T47D (cell line): ENCODE results near the gene SMIM38.
A peak's percentile ranks its signal among the peaks of the same experiment; 100 is the strongest.

Experiments
- DNase-seq, 2 experiments: peaks; one replicate each; pipeline versions ENCODE4 v3.0.0 to v3.0.0-alpha.2; 2011 to 2012; ENCODE audit warnings: low read depth in 1 of 2, low spot score in 1 of 2
- JUND ChIP-seq: IDR thresholded peaks from 2 replicates; pipeline ENCODE4 v1.6.1; 2012; ENCODE audit warnings: low read depth
- in situ Hi-C: cut with HindIII; loops from 2 replicates; pipeline ENCODE4 v1.10.0; 2016; ENCODE audit warnings: low sequenced_read_pairs, low pct_unique_long_range_greater_than_20kb

SMIM38 gene

DNA sequence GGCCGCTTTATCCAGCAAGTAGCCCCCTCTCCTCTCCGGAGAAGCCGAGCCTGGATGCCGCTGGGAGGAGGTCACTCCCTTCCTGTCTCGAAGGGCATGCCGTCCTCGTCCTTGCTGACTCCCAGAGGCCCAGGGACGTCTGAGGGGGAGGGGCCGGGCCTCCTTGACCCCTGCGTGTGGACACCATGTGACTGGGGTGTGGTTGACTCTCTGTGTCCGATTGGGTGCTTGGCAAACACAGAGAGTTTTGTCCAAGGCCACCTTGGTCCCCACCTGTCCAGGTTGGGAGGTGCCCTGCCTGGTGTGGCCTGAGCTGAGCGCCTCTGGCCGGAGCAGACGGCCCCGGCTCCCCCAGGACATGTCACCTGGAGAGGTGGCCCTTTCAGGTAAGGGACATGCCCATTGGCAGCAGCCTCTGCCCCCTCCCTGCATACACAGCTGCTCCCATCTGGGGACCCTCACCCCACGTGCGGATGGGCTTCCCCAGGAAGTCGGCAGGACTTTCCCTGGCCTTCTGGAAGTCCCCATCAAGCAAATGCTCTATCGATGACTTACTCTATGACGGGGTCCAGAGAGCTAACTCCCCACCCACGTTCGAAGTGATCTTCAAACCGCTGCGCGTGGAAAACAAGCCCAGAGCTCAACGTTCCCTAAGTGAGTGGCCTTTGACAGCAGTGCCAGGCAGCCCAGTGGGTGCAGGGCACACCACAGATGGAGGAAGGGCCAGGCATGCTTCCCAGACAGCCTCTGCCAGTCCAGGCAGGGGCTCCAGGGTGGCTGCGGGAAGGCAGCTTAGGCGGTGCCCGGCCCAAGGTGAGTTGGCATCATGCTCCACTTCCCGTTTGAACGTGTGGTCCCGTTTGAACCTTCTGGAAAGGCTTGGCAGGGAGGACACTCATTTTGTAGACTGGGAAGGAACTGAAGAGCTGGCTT is at the start of gene SMIM38:
SMIM38 (plus strand) TSS at position 634 of the 933 bp plus-strand sequence. CDS start 1,912 bp downstream, outside the sequence.
- DNase-seq, result no peak
- TF ChIP-seq JUND, result no peak
- in situ Hi-C loops, result no loop called here

DNA sequence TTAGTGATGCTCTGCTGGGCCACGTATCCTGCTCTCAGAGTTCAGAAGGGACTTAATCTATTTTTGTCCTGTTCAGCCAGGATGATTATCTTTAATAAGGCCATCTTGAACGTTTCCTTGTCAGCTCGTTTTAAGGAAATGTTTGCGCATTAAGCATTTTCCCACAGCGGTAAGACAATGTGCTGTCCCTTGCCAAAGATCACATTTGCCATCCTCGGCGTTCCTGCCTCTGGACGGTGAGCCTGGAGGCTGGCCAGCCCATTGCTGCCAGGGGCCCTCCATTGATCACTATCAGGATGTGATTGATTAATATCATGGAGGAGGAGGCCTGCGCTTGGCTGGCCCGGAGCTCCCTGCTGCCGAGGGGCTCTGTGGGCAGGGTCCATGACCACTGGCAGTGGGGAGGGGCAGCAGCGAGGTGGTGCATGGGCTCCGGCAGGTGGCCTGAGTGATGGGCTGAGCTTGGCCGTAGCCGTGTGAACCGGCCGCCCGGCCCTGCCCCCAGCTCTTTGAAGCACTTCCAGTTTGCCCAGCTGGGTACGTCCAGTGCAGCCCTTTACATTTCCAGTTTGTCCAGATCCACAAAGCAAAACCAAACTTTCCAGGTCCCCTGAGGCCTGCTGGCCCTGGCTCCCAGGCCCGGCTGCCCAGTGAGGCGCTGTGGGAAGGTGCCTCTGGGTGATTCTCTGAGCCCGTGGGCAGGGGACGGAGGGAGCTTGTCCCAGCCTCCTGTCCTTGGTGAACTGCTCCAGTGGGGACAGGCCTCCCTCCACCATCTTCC is 49.5 kb upstream of the SMIM38 start:
- TF ChIP-seq JUND, result no peak; the same call in 1 of the 2 replicates
- in situ Hi-C loops, result loop anchor here (25.0 kb wide), 1 partner anchor 556 kb away; no protein-coding TSS in a partner anchor
- peak; percentile 89 to 100 for DNase-seq

DNA sequence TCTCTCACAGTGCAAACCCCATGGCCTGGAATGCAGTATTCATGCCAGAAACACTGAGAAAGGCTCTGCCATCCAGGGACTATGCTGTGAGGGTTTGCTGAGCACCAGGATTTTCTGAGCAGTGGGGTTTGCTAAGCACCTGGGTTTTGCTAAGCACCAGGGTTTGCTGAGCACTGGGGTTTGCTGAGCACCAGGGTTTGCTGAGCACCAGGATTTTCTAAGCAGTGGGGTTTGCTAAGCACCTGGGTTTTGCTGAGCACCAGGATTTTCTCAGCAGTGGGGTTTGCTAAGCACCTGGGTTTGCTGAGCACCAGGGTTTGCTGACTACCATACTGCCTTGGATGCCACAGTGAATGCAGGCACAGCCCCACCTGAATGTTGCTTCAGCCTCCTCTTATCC is 48.3 kb upstream of the SMIM38 start:
- no peak for TF ChIP-seq JUND
- in situ Hi-C loops, result loop anchor here (25.0 kb wide), 1 partner anchor 555 kb away; no protein-coding TSS in a partner anchor
- DNase-seq, result no peak

DNA sequence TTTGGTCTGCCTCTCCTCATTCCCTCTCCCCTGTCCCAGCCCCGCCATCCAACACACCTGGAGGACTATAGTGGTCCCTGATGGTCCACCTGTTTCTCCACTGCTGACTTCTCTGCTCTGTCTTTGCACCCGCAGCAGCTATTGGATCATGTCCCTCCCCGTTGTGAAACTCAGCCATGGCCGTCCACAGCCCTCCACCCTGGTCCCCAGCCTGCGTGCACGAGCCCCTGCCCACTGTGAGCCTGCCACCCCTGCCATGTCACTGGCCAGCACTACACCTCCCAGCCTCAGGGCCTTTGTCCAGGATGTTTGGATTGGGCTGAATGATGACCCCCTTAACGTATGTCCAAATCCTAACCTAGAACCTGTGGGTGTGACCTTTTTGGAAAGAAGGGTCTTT is 47.7 kb upstream of the SMIM38 start:
- no peak for TF ChIP-seq JUND
- in situ Hi-C loops, result loop anchor here (25.0 kb wide), 1 partner anchor 554 kb away; no protein-coding TSS in a partner anchor
- DNase-seq, result no peak

DNA sequence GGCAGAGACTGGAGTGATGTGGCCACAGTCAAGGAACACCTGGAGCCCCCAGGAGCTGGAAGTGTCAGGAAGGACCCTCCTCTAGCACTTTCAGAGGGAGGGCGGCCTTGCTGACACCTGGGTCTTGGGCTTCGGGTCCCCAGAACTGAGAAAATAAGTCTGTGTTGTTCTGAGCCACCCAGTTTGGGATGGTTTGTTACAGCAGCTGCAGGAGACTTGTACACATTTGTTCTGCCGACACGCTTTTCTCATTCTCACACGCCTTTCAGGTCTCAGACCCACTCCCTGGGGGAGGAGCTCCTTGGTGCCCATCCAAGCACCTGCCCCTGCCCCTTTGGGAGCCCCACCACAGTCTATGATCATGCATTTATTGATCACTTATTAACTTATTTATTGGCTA is 47.2 kb upstream of the SMIM38 start:
- no peak for TF ChIP-seq JUND
- in situ Hi-C loops, result loop anchor here (25.0 kb wide), 1 partner anchor 554 kb away; no protein-coding TSS in a partner anchor
- no peak for DNase-seq

DNA sequence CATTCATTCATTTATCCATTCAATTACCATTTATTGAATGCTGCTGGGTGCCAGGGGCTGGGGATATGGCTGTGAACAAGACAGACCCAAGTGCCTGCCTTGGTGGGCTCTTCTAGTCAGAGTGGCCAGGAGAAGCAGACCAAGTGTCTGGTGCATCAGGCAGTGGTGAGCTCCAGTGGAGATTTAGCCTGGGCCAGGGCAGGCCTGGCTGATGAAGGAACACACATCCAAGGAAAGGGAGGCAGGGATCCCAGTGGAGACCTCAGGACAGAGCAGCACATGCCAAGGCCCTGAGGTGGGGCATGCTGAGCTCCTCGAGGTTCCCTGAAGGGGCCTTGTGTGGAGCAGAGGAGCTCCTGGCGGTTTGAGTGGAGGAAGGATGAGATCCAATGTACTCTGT is 46.6 kb upstream of the SMIM38 start:
- no peak for TF ChIP-seq JUND
- in situ Hi-C loops, result loop anchor here (25.0 kb wide), 1 partner anchor 553 kb away; no protein-coding TSS in a partner anchor
- DNase-seq, result no peak

DNA sequence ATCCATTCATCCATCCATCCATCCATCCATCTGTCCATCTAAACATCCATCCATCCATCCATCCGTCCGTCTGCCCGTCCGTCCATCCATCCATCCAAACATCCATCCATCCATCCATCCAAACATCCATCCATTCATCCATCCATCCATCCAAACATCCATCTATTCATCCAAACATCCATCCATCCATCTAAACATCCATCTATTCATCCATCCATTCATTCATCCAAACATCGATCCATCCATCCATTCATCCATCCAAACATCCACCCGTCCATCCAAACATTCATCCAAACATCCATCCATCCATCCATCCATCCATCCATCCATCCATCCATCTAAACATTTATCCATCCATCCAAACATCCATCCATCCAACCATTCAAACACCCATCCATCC is 45.3 kb upstream of the SMIM38 start:
- no peak for TF ChIP-seq JUND
- DNase-seq, result no peak
- in situ Hi-C loops, result loop anchor here (25.0 kb wide), 1 partner anchor 552 kb away; no protein-coding TSS in a partner anchor

DNA sequence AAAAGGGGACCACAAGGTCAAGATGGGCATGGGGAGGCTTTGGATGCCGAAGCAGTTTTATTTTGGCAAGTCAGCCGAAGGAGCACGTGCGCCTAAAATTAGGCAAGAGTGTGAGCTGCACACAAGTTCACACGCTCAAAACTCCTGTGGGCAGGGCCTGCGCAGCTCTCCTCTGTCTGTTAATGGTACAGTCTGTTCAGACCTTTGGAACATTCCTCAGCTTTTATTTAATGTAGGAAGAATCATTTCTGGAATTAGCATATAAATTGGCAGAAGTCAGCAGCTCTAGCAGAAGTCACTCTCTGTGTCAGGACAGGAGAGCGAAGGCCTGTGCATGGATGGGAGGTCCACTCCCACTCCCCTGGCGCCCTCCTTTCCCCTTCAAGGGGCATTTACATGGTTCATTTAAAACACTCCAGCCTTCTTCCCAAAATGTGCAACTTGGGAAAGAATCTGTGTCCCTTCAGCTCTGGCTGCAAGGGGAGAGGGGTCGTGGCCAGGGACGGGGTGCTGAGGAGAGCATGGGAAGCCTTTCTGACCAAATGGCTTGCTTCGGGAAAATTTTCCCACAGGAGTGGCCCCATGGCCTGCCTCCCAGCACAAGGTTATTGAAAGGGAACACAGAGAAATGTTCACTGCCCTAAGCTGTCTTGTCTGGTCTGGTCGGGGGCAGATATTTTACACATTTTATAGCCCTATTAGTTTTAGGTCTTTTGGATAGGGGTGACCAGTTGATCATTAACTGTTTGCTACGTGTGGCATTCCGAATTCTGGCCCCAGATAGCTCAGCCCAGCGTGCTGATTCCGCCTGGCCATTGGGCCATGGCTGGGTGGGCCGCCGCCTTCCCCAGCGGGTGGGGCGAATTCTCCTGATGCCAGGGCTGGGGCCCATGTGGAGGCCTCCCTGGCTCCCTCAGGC is 43.9 kb upstream of the SMIM38 start:
- DNase-seq, result no peak
- no peak for TF ChIP-seq JUND
- in situ Hi-C loops, result loop anchor here (25.0 kb wide), 1 partner anchor 550 kb away; no protein-coding TSS in a partner anchor

DNA sequence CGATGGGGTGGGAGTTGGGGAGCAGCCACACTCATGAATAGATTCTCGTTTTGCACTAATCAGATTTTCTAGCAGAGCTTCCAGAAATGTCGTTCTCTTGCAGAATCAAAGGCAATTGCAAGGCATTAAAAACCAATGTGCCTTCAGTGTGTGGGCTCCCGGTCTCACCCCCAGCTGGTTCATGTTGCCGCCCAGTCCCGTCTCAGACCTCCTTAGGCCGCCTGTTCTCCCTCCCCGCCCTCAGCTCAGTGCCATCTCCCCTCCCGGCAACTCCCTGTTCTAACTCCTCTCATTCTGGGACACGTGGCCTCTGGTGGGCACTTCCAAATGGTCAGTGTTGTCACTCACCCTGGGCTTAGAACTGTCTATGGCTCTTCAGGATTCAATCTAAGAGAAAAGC is 42.5 kb upstream of the SMIM38 start:
- no peak for DNase-seq
- TF ChIP-seq JUND, result no peak
- in situ Hi-C loops, result loop anchor here (25.0 kb wide), 1 partner anchor 549 kb away; no protein-coding TSS in a partner anchor

DNA sequence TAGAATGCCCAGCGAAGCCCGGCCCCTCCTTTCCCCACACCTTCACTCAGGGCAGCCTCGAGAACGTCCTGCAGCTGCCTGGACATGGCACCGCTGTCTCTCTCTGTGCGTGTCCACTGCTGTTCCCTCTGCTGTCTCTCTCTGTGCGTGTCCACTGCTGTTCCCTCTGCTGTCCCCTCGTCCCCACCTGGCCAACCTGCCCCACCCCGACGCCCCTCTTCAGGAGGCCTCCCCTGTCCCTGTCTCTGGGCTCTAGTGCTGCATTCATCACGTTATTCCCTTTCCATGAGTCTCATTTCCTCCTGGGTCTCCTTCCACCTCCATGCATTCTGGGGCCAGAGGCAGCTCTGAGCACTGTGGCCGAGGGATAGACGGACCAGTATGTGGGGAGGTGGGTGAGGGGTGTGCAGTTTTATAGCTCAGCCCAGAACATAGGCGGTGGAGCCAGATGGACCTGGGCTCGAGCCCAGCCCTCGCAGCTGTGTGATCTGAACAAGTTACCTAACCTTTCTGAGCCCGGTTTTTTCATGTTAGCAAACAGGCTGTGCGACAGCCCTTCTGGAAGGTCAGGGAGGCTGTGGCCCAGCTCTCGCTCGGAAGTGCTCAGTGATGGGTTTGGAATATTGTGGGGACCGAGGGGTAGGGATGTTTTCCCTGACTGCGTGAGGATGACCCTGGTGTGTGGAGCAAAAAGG is 41.9 kb upstream of the SMIM38 start:
- in situ Hi-C loops, result loop anchor here (25.0 kb wide), 1 partner anchor 549 kb away; no protein-coding TSS in a partner anchor
- no peak for DNase-seq
- TF ChIP-seq JUND, result no peak

DNA sequence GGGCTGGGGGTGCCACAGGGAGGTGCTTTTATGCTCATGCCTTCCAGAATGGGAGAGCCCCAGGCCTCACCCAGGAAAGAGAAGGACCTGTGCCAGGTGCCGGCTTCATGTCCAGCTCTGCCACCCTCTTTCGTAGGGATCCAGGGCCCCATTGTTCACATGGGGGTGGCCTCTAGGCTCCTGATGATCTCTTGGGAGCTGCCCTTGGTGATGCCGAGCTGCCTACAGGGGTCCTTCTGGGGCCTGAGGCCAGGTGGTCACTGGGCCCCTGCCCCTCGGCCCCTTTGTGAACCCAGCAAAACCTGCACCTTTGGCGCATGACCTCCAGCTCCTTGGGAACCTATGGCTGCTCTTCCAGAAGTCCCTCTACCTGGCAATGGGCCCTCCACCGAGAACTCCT is 41.4 kb upstream of the SMIM38 start:
- in situ Hi-C loops, result loop anchor here (25.0 kb wide), 1 partner anchor 548 kb away; no protein-coding TSS in a partner anchor

More for the DNA sequence above, 41.4 kb upstream of the SMIM38 start:
- DNase-seq, result no peak
- no peak for TF ChIP-seq JUND
